ENCODE results near the gene SPRR2D.

The SPRR2D gene

DNA sequence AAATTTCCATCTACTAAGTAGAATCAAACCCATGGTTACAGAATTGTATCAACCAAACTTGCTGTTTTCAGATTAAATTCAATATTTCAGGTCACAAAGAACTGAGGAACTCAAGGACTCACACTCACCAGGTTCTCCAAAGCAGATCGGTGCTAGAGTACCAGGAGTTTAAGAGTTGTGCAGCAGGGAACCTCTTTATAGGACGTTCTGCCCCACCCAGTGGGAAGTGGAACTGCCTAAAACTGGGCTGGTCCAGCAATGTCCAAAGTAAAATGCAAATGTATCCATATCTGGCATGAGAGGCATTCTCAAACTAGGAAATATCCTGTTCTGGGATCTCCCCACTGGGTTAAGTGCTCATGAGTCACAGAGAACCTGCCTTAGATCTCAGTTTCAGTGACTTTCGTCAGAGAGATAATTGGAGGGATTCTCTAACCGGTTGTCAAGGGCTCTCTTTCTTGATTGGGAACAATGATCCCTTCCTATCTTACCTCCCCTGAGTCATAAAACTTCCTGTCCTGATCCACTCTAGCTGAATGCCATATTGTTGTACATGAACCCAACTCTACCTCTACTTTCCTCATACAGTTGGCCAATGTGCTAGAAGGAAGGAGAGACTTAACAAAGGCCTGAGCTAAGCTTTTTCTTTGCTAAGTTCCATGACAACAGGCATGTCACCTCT, at the start of gene SPRR2D:
SPRR2D (minus strand) TSS at position 171 of the 682 bp plus-strand sequence. CDS start 774 bp downstream, outside the sequence.
- no peak within 1 kb of the TSS for H3K4me3 ChIP-seq (ENCODE audit: insufficient read depth, low read length, poor library complexity, severe bottlenecking)
- H3K27ac ChIP-seq (ENCODE audit: low read depth, low read length), result no peak within 1 kb of the TSS
- H3K27me3 ChIP-seq (ENCODE audit: low read length), result no peaks in the 10 kb centered on the region
- no peaks in the 10 kb centered on the region for H3K79me2 ChIP-seq (ENCODE audit: insufficient read depth, low read length)
- H3K9me2 ChIP-seq (replicated peaks; ENCODE audit: insufficient read depth, low read length), result no peaks in the 10 kb centered on the region
- no peak within 1 kb of the TSS for H3K9ac ChIP-seq (ENCODE audit: low read length)
- no peaks in the 10 kb centered on the region for H3F3A ChIP-seq (ENCODE audit: insufficient read depth)
- no peak within 1 kb of the TSS for H3K4me2 ChIP-seq (ENCODE audit: low read depth, low read length, poor library complexity, severe bottlenecking)
- H3K36me3 ChIP-seq (ENCODE audit: low read length), result no peaks in the 10 kb centered on the region
- H3K9me3 ChIP-seq (ENCODE audit: insufficient read depth, low read length), result no peaks in the 10 kb centered on the region
- TF ChIP-seq EZH2phosphoT487 (conservative IDR thresholded peaks at IDR 0.05; ENCODE audit: low read length), result no peak
- no peak within 1 kb of the TSS for H2AFZ ChIP-seq (ENCODE audit: low read depth, low read length, severe bottlenecking)
- H4K20me1 ChIP-seq (ENCODE audit: low read depth, low read length), result no peaks in the 10 kb centered on the region

DNA sequence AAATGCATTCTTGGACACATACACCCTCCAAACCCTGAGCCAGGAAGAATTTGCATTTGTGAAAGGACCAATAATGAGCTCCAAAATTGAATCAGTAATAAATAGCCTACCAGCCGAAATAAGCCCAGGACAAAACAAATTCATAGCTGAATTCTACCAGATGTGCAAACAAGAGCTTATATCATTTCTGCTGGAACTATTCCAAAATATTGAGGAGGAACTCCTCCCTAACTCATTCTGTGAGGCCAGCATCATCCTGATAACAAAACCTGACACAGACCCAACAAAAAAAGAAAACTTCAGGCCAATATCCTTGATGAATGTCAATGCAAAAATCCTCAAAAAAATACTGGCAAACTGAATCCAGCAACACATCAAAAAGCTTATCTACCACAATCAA, 46.7 kb upstream of the SPRR2D start:
- no peaks in the 10 kb centered on the region for H3K79me2 ChIP-seq (ENCODE audit: insufficient read depth, low read length)
- no peaks in the 10 kb centered on the region for H3K9me2 ChIP-seq (replicated peaks; ENCODE audit: insufficient read depth, low read length)
- no peaks in the 10 kb centered on the region for H3F3A ChIP-seq (ENCODE audit: insufficient read depth)
- H3K4me2 ChIP-seq (ENCODE audit: low read depth, low read length, poor library complexity, severe bottlenecking), result no peak overlapping the region
- H4K20me1 ChIP-seq (ENCODE audit: low read depth, low read length), result no peaks in the 10 kb centered on the region
- H2AFZ ChIP-seq (ENCODE audit: low read depth, low read length, severe bottlenecking), result no peak overlapping the region
- no peak overlapping the region for H3K27ac ChIP-seq (ENCODE audit: low read depth, low read length)
- H3K27me3 ChIP-seq (ENCODE audit: low read length), result no peaks in the 10 kb centered on the region
- TF ChIP-seq, protein P1, sequence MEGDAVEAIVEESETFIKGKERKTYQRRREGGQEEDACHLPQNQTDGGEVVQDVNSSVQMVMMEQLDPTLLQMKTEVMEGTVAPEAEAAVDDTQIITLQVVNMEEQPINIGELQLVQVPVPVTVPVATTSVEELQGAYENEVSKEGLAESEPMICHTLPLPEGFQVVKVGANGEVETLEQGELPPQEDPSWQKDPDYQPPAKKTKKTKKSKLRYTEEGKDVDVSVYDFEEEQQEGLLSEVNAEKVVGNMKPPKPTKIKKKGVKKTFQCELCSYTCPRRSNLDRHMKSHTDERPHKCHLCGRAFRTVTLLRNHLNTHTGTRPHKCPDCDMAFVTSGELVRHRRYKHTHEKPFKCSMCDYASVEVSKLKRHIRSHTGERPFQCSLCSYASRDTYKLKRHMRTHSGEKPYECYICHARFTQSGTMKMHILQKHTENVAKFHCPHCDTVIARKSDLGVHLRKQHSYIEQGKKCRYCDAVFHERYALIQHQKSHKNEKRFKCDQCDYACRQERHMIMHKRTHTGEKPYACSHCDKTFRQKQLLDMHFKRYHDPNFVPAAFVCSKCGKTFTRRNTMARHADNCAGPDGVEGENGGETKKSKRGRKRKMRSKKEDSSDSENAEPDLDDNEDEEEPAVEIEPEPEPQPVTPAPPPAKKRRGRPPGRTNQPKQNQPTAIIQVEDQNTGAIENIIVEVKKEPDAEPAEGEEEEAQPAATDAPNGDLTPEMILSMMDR (IDR thresholded peaks at IDR 0.05; ENCODE audit: insufficient read depth, low read length, poor library complexity, severe bottlenecking), result no peak
- TF ChIP-seq EZH2phosphoT487 (conservative IDR thresholded peaks at IDR 0.05; ENCODE audit: low read length), result no peak
- H3K36me3 ChIP-seq (ENCODE audit: low read length), result no peaks in the 10 kb centered on the region
- H3K4me3 ChIP-seq (ENCODE audit: insufficient read depth, low read length, poor library complexity, severe bottlenecking), result no peak overlapping the region
- no peak overlapping the region for H3K9ac ChIP-seq (ENCODE audit: low read length)
- H3K9me3 ChIP-seq (ENCODE audit: insufficient read depth, low read length), result no peaks in the 10 kb centered on the region

- TF ChIP-seq EZH2phosphoT487 (conservative IDR thresholded peaks at IDR 0.05; ENCODE audit: low read length), result no peak
- TF ChIP-seq, protein P1 (IDR thresholded peaks at IDR 0.05; ENCODE audit: insufficient read depth, low read length, poor library complexity, severe bottlenecking), result no peak
- H3K9ac ChIP-seq (ENCODE audit: low read length), result no peak overlapping the region
- no peaks in the 10 kb centered on the region for H3K27me3 ChIP-seq (ENCODE audit: low read length)
- H3K36me3 ChIP-seq (ENCODE audit: low read length), result no peaks in the 10 kb centered on the region
- H3K4me2 ChIP-seq (ENCODE audit: low read depth, low read length, poor library complexity, severe bottlenecking), result no peak overlapping the region
- H2AFZ ChIP-seq (ENCODE audit: low read depth, low read length, severe bottlenecking), result no peak overlapping the region
- H3K9me2 ChIP-seq (replicated peaks; ENCODE audit: insufficient read depth, low read length), result no peaks in the 10 kb centered on the region
- no peak overlapping the region for H3K4me3 ChIP-seq (ENCODE audit: insufficient read depth, low read length, poor library complexity, severe bottlenecking)
- H3K79me2 ChIP-seq (ENCODE audit: insufficient read depth, low read length), result no peaks in the 10 kb centered on the region
- no peaks in the 10 kb centered on the region for H3F3A ChIP-seq (ENCODE audit: insufficient read depth)
- no peaks in the 10 kb centered on the region for H3K9me3 ChIP-seq (ENCODE audit: insufficient read depth, low read length)
- H3K27ac ChIP-seq (ENCODE audit: low read depth, low read length), result no peak overlapping the region
- no peaks in the 10 kb centered on the region for H4K20me1 ChIP-seq (ENCODE audit: low read depth, low read length)
Measured at GRCh38 chr1:153081736-153082135, 40.8 kb upstream of the SPRR2D start.
